K562 (cell line): ENCODE results near the gene DIPK1B. TPM values are rescaled to one million over a fixed set of nuclear protein-coding genes. Genes with fewer than 3 reads are reported as not detected.

Experiments used
- ATAC-seq: fragments of 200-7000 bp; cut with Tn5 transposase; 3 replicates; pipeline ENCODE4 v1.9.1; 2020; ENCODE audit warnings: moderate library complexity
- BruUV-seq: library from RNA; stranded (reverse); fragments of 400-500 nt; replicated peaks from 2 replicates; lab custom pipeline; 2021; lab: Mats Ljungman, UMichigan
- CTCF ChIA-PET: fragments of 300-600 bp; formaldehyde crosslinking; extraction: SDS; loops from one replicate; lab custom pipeline; 2021; ENCODE audit warnings: low intra/inter-chr PET ratio; lab: Yijun Ruan, JAX
- POLR2A ChIA-PET: fragments of 300-600, 350-650 bp; sonication (Branson Sonifier 250); formaldehyde crosslinking; extraction: SDS; loops from one replicate; lab custom pipeline; 2021; ENCODE audit warnings: antibody characterized with exemption, inconsistent platforms; lab: Yijun Ruan, JAX
- DNase-seq, 4 experiments: peaks; one replicate each; pipeline versions ENCODE4 v3.0.0 to v3.0.0-alpha.2; 2011 to 2018; ENCODE audit warnings: low spot score in 3 of 4, mixed read lengths in 3 of 4; ENCODE audit errors: extremely low read depth in 1 of 4
- FAIRE-seq: peaks from 2 replicates; lab custom pipeline; 2011; peaks lifted over from hg19 to GRCh38; lab: Jason Lieb, UNC
- H2AFZ ChIP-seq: 2 replicates; pipeline ENCODE4 v1.6.0; 2011; ENCODE audit warnings: low read depth, low read length, control low read depth, inconsistent platforms
- H3K27ac ChIP-seq: fragments of 200-600 bp; 3 replicates; pipeline ENCODE4 v1.8.0; 2011; ENCODE audit warnings: low read depth, mild to moderate bottlenecking, control low read depth, inconsistent platforms, low read length, moderate library complexity, mixed read lengths; ENCODE audit errors: extremely low read depth
- H3K27me3 ChIP-seq, 2 experiments: fragments of 300-600 bp in 1 of 2; 2 replicates in 1 of 2; 3 replicates in 1 of 2; pipeline versions ENCODE4 v1.6.0 to v1.8.0; 2011; ENCODE audit warnings: inconsistent platforms in 2 of 2, low read length in 2 of 2, mild to moderate bottlenecking in 1 of 2, mixed read lengths in 1 of 2, moderate library complexity in 1 of 2; ENCODE audit not compliant: control insufficient read depth in 2 of 2, insufficient read depth in 2 of 2
- H3K36me3 ChIP-seq: fragments of 300-600 bp; 3 replicates; pipeline ENCODE4 v1.8.0; 2011; ENCODE audit warnings: mild to moderate bottlenecking, low read length, inconsistent platforms; ENCODE audit not compliant: control insufficient read depth, insufficient read depth
- H3K4me1 ChIP-seq, 2 experiments: fragments of 200-600 bp in 1 of 2; replicated peaks in 1 of 2; 2 replicates in 1 of 2; 3 replicates in 1 of 2; pipeline versions ENCODE4 v1.5.1 to v1.8.0; 2011; ENCODE audit warnings: inconsistent platforms in 2 of 2, low read length in 2 of 2, mild to moderate bottlenecking in 1 of 2, mixed read lengths in 1 of 2, moderate library complexity in 1 of 2; ENCODE audit not compliant: control insufficient read depth in 2 of 2, insufficient read depth in 2 of 2
- H3K4me2 ChIP-seq: 2 replicates; pipeline ENCODE4 v1.6.1; 2011; ENCODE audit warnings: low read length, control low read depth, inconsistent platforms, mixed read lengths; ENCODE audit not compliant: insufficient read depth
- H3K4me3 ChIP-seq: fragments of 200-600 bp; sonication (generic), shearing (Covaris generic); 2 replicates; pipeline ENCODE4 v1.5.1; 2016; ENCODE audit warnings: control low read depth, inconsistent platforms
- H3K79me2 ChIP-seq: fragments of 200-600 bp; 3 replicates; pipeline ENCODE4 v1.8.0; 2011; ENCODE audit warnings: low read length, inconsistent platforms; ENCODE audit not compliant: control insufficient read depth, insufficient read depth
- H3K9ac ChIP-seq, 2 experiments: 2 replicates each; pipeline versions ENCODE4 v1.6.0 to v1.6.1; 2011; ENCODE audit warnings: low read depth in 2 of 2, low read length in 2 of 2, control low read depth in 1 of 2, inconsistent platforms in 1 of 2, mild to moderate bottlenecking in 1 of 2, mixed read lengths in 1 of 2; ENCODE audit not compliant: insufficient read depth in 1 of 2
- H3K9me1 ChIP-seq: one replicate; pipeline ENCODE4 v1.6.0; 2011; ENCODE audit warnings: inconsistent platforms, mild to moderate bottlenecking, low read length, moderate library complexity; ENCODE audit not compliant: control insufficient read depth, insufficient read depth
- H3K9me3 ChIP-seq: replicated peaks from 2 replicates; pipeline ENCODE4 v1.5.1; 2011; ENCODE audit warnings: low read depth, low read length, inconsistent platforms; ENCODE audit not compliant: control insufficient read depth, insufficient read depth
- H4K20me1 ChIP-seq: replicated peaks from 2 replicates; pipeline ENCODE4 v1.6.1; 2011; ENCODE audit warnings: low read length, inconsistent platforms, mixed read lengths; ENCODE audit not compliant: control insufficient read depth, insufficient read depth
- GTF2F1 ChIP-seq: IDR thresholded peaks from 2 replicates; pipeline ENCODE4 v1.6.1; 2011; ENCODE audit warnings: low read depth, low read length, improper control_type of control experiment
- MEF2D ChIP-seq: conservative IDR thresholded peaks from 2 replicates; pipeline ENCODE4 v1.6.1; 2016; ENCODE audit warnings: low read depth, missing genetic modification characterization, missing compliant biosample characterization
- NCOA2 ChIP-seq, 2 experiments: fragments of 450-650 bp; IDR thresholded peaks; 2 replicates each; pipeline ENCODE4 v1.6.1; 2018; ENCODE audit warnings: mild to moderate bottlenecking in 2 of 2, moderate library complexity in 1 of 2; ENCODE audit not compliant: partially characterized antibody in 2 of 2
- PTRF ChIP-seq: fragments of 450-650 bp; IDR thresholded peaks from 2 replicates; pipeline ENCODE4 v1.6.1; 2016; ENCODE audit warnings: mild to moderate bottlenecking, missing genetic modification characterization, missing compliant biosample characterization
- SMARCA4 ChIP-seq: fragments of 450-650 bp; IDR thresholded peaks from 2 replicates; pipeline ENCODE4 v1.6.1; 2016
- ZBTB1 ChIP-seq: sonication (generic); formaldehyde crosslinking; IDR thresholded peaks from 2 replicates; pipeline ENCODE4 v1.8.1; 2023; ENCODE audit warnings: missing genetic modification reagents, low read depth, mild to moderate bottlenecking, borderline replicate concordance
- ZNF12 ChIP-seq: sonication (generic); formaldehyde crosslinking; IDR thresholded peaks from 2 replicates; pipeline ENCODE4 v1.4.0; 2020; ENCODE audit warnings: mild to moderate bottlenecking, missing genetic modification reagents
- ZNF395 ChIP-seq: fragments of 200-800 bp; sonication (Bioruptor generic); IDR thresholded peaks from 2 replicates; pipeline ENCODE4 v1.6.1; 2017; ENCODE audit warnings: missing genetic modification characterization, missing compliant biosample characterization
- WGBS: fragments of 100-300 bp; shearing (Covaris generic); methylation state at CpG from one replicate; pipeline ENCODE4 v1.1.6; 2016; ENCODE audit warnings: low coverage, mixed read lengths; ENCODE audit not compliant: insufficient coverage; ENCODE audit errors: missing lambda C conversion rate; 5-methylcytosine and 5-hydroxymethylcytosine counted together
- in situ Hi-C: fragments of 300-500 bp; cut with MboI; formaldehyde crosslinking; loops from 4 replicates; pipeline ENCODE4 v1.15.0; 2018; ENCODE audit warnings: inconsistent platforms, mixed read lengths
- intact Hi-C: fragments of 100-400 bp; cut with micrococcal nuclease; formaldehyde crosslinking; loops from 2 replicates; pipeline ENCODE4 v1.14.2; 2022
- polyA plus RNA-seq, 8 experiments: library from polyadenylated mRNA; depleted of rRNA in 4 of 8; stranded (reverse) in 5 of 8; unstranded in 3 of 8; fragments of >200 nt; fragmentation: Nextera tagmentation in 2 of 8; fragmentation: Illumina TruSeq in 1 of 8; extraction: Ambion mirVana in 2 of 8; extraction: Trizol in 1 of 8; gene quantifications; 2 replicates each; pipeline versions ENCODE4 v1.2.1 to v1.2.3, GENCODE V29; 2011 to 2014; ENCODE audit warnings: inconsistent platforms in 1 of 8, missing spikeins in 1 of 8
- total RNA-seq, 7 experiments: library from RNA; depleted of rRNA in 6 of 7; stranded (reverse); fragments of >200 nt in 6 of 7; fragmentation: Illumina TruSeq in 2 of 7; extraction: Trizol in 2 of 7; gene quantifications; 2 replicates each; pipeline versions ENCODE4 v1.2.1 to v1.2.3, GENCODE V29; 2011 to 2021; ENCODE audit warnings: low replicate concordance in 1 of 7

DIPK1B gene
- total and polyA plus RNA-seq, 9 of the 15 experiments (the other 6 are each of a cell fraction or from before 2014, with no cell fraction given), result 0.08 to 22.3 (median 5.9) TPM

GRCh38 chr9:136711751-136712689 is at the start of gene DIPK1B (continued):
- TF ChIP-seq ZNF395 (CRISPR knock-in tag) (no peak), PTRF (tag) (no peak), SMARCA4 (no peak)

- Histone ChIP-seq H2AFZ (peak within 1 kb of the TSS; percentile 69), H3K9me1 (no peaks in the 10 kb centered on the region), H3K9me3 (0 out of 2 replicates have a peak, but pooled peaks cover 3% of the 10 kb centered on the region), H3K4me3 (peak within 1 kb of the TSS; percentile 81), H3K9ac (peak within 1 kb of the TSS; percentile 77 to 97), H3K36me3 (peaks cover 39% of the 10 kb centered on the region; the same call in 2 of the 3 replicates), H4K20me1 (peaks cover 28% of the 10 kb centered on the region), H3K4me1 (peaks cover 22 to 96% of the 10 kb centered on the region in 2 experiments), H3K4me2 (peak within 1 kb of the TSS; percentile 95), H3K79me2 (peaks cover 57% of the 10 kb centered on the region), H3K27ac (peak within 1 kb of the TSS; percentile 79), H3K27me3 (no peaks in the 10 kb centered on the region)
- peak; percentile 84 to 97 (median 90) for DNase-seq
- BruUV-seq, result no TSS peak
- ATAC-seq, result peak; percentile 68
- WGBS, result 3% methylated on average over 28 of the region's 38 CpGs
- CTCF ChIA-PET, result interaction anchor here (0.7 kb wide), 1 partner anchor 48 kb away, joined by 3 read pairs; no protein-coding TSS in a partner anchor
- POLR2A ChIA-PET, result interaction anchor here (0.6 to 1.4 kb wide), 7 partner anchors 9 to 297 kb away, joined by 3 to 8 read pairs (median 3); no protein-coding TSS in a partner anchor
- FAIRE-seq, result peak; percentile 92
- intact Hi-C loops, result loop anchor here (1.0 kb wide), 1 partner anchor 17 kb away; no protein-coding TSS in a partner anchor
- in situ Hi-C loops, result no loop called here
- TF ChIP-seq MEF2D (tag), result no peak
- no peak for TF ChIP-seq NCOA2 (IDR thresholded peaks at IDR 0.05; ENCODE audit: partially characterized antibody in 2 of 2)
- no peak for TF ChIP-seq GTF2F1
- TF ChIP-seq ZNF12 (CRISPR knock-in tag), result no peak
- no peak for TF ChIP-seq ZBTB1 (CRISPR knock-in tag)
These were observed 49.5 kb upstream of the DIPK1B start, which contains the start of gene EGFL7 for GRCh38 chr9:136662656-136663581. Gene EGFL7, plus strand, starts transcription at chr9:136662916. Its CDS starts 5,367 bp downstream, at chr9:136668283.
